A549 (cell line): Measurements from ENCODE around the gene NXN. TPM values are rescaled to one million over a fixed set of nuclear protein-coding genes. Genes with fewer than 3 reads are reported as not detected.
"Not testable (repeated sequence)": the region's sequence is repeated elsewhere in the genome, so short reads cannot be mapped to it uniquely, and the experiment has no call there.

Source experiments
- ATAC-seq, 2 experiments: fragments of 200-7000 bp in 1 of 2; fragments of >200 bp in 1 of 2; cut with Nextera tagmentation in 1 of 2; cut with Tn5 transposase in 1 of 2; 3 replicates each; pipeline versions ENCODE4 v1.8.0 to v1.9.1; 2018 to 2020; ENCODE audit warnings: mild to moderate bottlenecking in 1 of 2, moderate library complexity in 1 of 2
- CTCF ChIA-PET: fragments of 300-600 bp; sonication (Branson Sonifier 250); formaldehyde crosslinking; extraction: SDS; loops from one replicate; lab custom pipeline; 2021; ENCODE audit warnings: antibody characterized with exemption, inconsistent platforms; lab: Yijun Ruan, JAX
- POLR2A ChIA-PET: fragments of 350-600 bp; formaldehyde crosslinking; extraction: SDS; loops from one replicate; lab custom pipeline; 2021; ENCODE audit warnings: antibody characterized with exemption, inconsistent platforms; lab: Yijun Ruan, JAX
- DNase-seq, 2 experiments: peaks; one replicate each; pipeline versions ENCODE4 v3.0.0 to v3.0.0-alpha.2; 2011 to 2016; ENCODE audit warnings: low read depth in 1 of 2, low spot score in 1 of 2
- FAIRE-seq: peaks from 2 replicates; lab custom pipeline; 2011; peaks lifted over from hg19 to GRCh38; lab: Jason Lieb, UNC
- H3K27ac ChIP-seq, 2 experiments: fragments of >200 bp; sonication (Bioruptor Twin); formaldehyde crosslinking; 3 replicates each; pipeline ENCODE4 v1.5.1; 2016 to 2017
- H3K4me1 ChIP-seq: fragments of >200 bp; sonication (Bioruptor Twin); formaldehyde crosslinking; 3 replicates; pipeline ENCODE4 v1.6.1; 2016
- H3K4me2 ChIP-seq: fragments of >200 bp; sonication (Bioruptor Twin); formaldehyde crosslinking; 3 replicates; pipeline ENCODE4 v1.6.1; 2016
- H3K4me3 ChIP-seq: fragments of >200 bp; sonication (Bioruptor Twin); formaldehyde crosslinking; 3 replicates; pipeline ENCODE4 v1.5.1; 2016
- H3K9me3 ChIP-seq: fragments of >200 bp; sonication (Bioruptor Twin); formaldehyde crosslinking; 3 replicates; pipeline ENCODE4 v1.6.1; 2016
- BHLHE40 ChIP-seq: IDR thresholded peaks from 2 replicates; pipeline ENCODE4 v1.6.1; 2012; ENCODE audit warnings: low read depth, low read length, inconsistent platforms
- CEBPB ChIP-seq, 2 experiments: fragments of >200 bp in 1 of 2; sonication (Bioruptor Twin) in 1 of 2; formaldehyde crosslinking in 1 of 2; IDR thresholded peaks; 2 replicates each; pipeline ENCODE4 v1.6.1; 2012 to 2016
- CHD4 ChIP-seq: fragments of 200-600 bp; sonication (generic); IDR thresholded peaks from 2 replicates; pipeline ENCODE4 v1.6.1; 2016; ENCODE audit warnings: antibody characterized with exemption, mild to moderate bottlenecking, borderline replicate concordance
- EHF ChIP-seq: fragments of 250-450 bp; sonication (Bioruptor Pico); IDR thresholded peaks from 2 replicates; pipeline ENCODE4 v1.5.0; 2020; ENCODE audit warnings: mild to moderate bottlenecking
- FOSB ChIP-seq: fragments of 250-450 bp; sonication (Bioruptor Pico); IDR thresholded peaks from 2 replicates; pipeline ENCODE4 v1.5.0; 2020; ENCODE audit warnings: mild to moderate bottlenecking, moderate library complexity
- FOXS1 ChIP-seq: fragments of 250-450 bp; sonication (Bioruptor Pico); IDR thresholded peaks from 2 replicates; pipeline ENCODE4 v1.5.0; 2020; ENCODE audit warnings: mild to moderate bottlenecking, moderate library complexity
- HEYL ChIP-seq: fragments of 250-450 bp; sonication (Bioruptor Pico); IDR thresholded peaks from 2 replicates; pipeline ENCODE4 v1.8.0; 2021; ENCODE audit warnings: mild to moderate bottlenecking, moderate library complexity
- HOXA7 ChIP-seq: fragments of 250-450 bp; sonication (Bioruptor Pico); IDR thresholded peaks from 2 replicates; pipeline ENCODE4 v1.5.0; 2020; ENCODE audit warnings: mild to moderate bottlenecking, moderate library complexity
- HOXB5 ChIP-seq: fragments of 250-450 bp; sonication (Bioruptor Pico); IDR thresholded peaks from 2 replicates; pipeline ENCODE4 v1.5.0; 2020; ENCODE audit warnings: mild to moderate bottlenecking, moderate library complexity
- KDM1A ChIP-seq: fragments of 200-600 bp; sonication (generic); IDR thresholded peaks from 2 replicates; pipeline ENCODE4 v1.6.1; 2016; ENCODE audit warnings: low read depth, mild to moderate bottlenecking
- KDM5A ChIP-seq: fragments of 200-600 bp; sonication (generic); IDR thresholded peaks from 2 replicates; pipeline ENCODE4 v1.6.1; 2016; ENCODE audit warnings: antibody characterized with exemption, mild to moderate bottlenecking
- MAFK ChIP-seq: fragments of 450-650 bp; IDR thresholded peaks from 2 replicates; pipeline ENCODE4 v1.6.1; 2014; ENCODE audit not compliant: partially characterized antibody
- NFE2L2 ChIP-seq: fragments of 150-350 bp; conservative IDR thresholded peaks from 2 replicates; pipeline ENCODE4 v1.6.1; 2014; ENCODE audit warnings: low read length
- NPAS2 ChIP-seq: fragments of 250-450 bp; sonication (Bioruptor Pico); IDR thresholded peaks from 2 replicates; pipeline ENCODE4 v1.8.0; 2022; ENCODE audit warnings: mild to moderate bottlenecking, moderate library complexity, borderline replicate concordance
- NR3C1 ChIP-seq: fragments of >200 bp; sonication (Bioruptor Twin); formaldehyde crosslinking; IDR thresholded peaks from 3 replicates; pipeline ENCODE4 v1.6.1; 2017
- POLR2A ChIP-seq: IDR thresholded peaks from 2 replicates; pipeline ENCODE4 v1.6.1; 2012; ENCODE audit warnings: mild to moderate bottlenecking, low read length
- POLR2AphosphoS2 ChIP-seq: conservative IDR thresholded peaks from 2 replicates; pipeline ENCODE4 v1.6.1; 2012; ENCODE audit warnings: low read length, improper control_type of control experiment, inconsistent platforms
- RFX5 ChIP-seq: fragments of 450-650 bp; IDR thresholded peaks from 2 replicates; pipeline ENCODE4 v1.7.1; 2014; ENCODE audit warnings: antibody characterized with exemption, mild to moderate bottlenecking, moderate library complexity
- ZFP36 ChIP-seq: fragments of 450-650 bp; IDR thresholded peaks from 2 replicates; pipeline ENCODE4 v1.6.1; 2014; ENCODE audit warnings: borderline replicate concordance; ENCODE audit not compliant: partially characterized antibody
- ZNF302 ChIP-seq: fragments of 250-450 bp; sonication (Bioruptor Pico); IDR thresholded peaks from 2 replicates; pipeline ENCODE4 v1.9.0; 2021; ENCODE audit warnings: inconsistent platforms, mild to moderate bottlenecking, moderate library complexity
- WGBS: methylation state at CpG from one replicate; pipeline ENCODE4 v1.1.6; 2017; ENCODE audit errors: missing lambda C conversion rate; 5-methylcytosine and 5-hydroxymethylcytosine counted together
- polyA plus RNA-seq, 4 experiments: library from polyadenylated mRNA; depleted of rRNA in 3 of 4; stranded (reverse); fragments of >200 nt; fragmentation: RNase III in 1 of 4; extraction: RNeasy Plus Mini Kit Qiagen cat#74134 plus additional on column Dnase treatment in 1 of 4; gene quantifications; 2 replicates in 3 of 4; 3 replicates in 1 of 4; pipeline ENCODE4 v1.2.3, GENCODE V29; 2011 to 2017
- TF ChIP-seq, protein P1 (sequence below): fragments of >200 bp; sonication (Bioruptor Twin); formaldehyde crosslinking; IDR thresholded peaks from 3 replicates; pipeline ENCODE4 v1.5.1; 2016
- TF ChIP-seq, protein P2 (sequence below): IDR thresholded peaks from 2 replicates; pipeline ENCODE4 v1.6.1; 2012
- TF ChIP-seq, protein P3 (sequence below): fragments of 150-350 bp; IDR thresholded peaks from 2 replicates; pipeline ENCODE4 v1.6.1; 2014; ENCODE audit warnings: low read depth, mild to moderate bottlenecking, low read length
- TF ChIP-seq, protein P4 (sequence below): IDR thresholded peaks from 2 replicates; pipeline ENCODE4 v1.6.1; 2012; ENCODE audit warnings: low read depth, borderline replicate concordance

The NXN gene
- polyA plus RNA-seq, 2 of the 4 experiments (the other 2 are of a cell fraction) = 24.6 to 31.1 TPM

DNA sequence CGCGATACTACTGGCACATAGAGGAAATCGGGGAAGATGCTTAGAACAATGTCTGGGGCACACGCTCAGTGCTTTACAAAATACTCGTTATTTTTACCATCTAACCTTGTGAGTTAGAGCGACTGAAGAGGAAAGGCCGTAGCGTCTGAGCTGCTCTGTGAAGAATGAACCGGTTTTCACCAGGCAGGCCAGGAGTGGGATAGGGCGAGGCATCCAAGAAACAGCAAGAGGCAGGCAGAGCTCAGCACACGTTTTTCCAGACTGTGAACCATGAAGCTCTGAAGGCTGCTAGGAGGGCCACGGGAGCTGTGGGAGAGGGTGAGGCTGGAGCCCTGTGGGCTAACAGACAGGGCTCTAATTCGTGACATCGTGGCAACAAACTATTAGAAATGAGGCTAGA lies 101.9 kb downstream of the NXN start:
- no peak for DNase-seq
- ChIA-PET CTCF (interaction anchor here (1.0 to 3.3 kb wide), 9 partner anchors 16 to 118 kb away, joined by 3 to 18 read pairs (median 3); partner anchors contain the start of gene TIMM22), POLR2A (interaction anchor here (0.5 kb wide), 1 partner anchor 57 kb away, joined by 3 read pairs; no protein-coding TSS in a partner anchor)
- TF ChIP-seq KDM5A (no peak), POLR2A (no peak), ZNF302 (CRISPR knock-in tag) (no peak), NR3C1 (no peak), MAFK (no peak), ZFP36 (no peak)
- TF ChIP-seq, protein P1, sequence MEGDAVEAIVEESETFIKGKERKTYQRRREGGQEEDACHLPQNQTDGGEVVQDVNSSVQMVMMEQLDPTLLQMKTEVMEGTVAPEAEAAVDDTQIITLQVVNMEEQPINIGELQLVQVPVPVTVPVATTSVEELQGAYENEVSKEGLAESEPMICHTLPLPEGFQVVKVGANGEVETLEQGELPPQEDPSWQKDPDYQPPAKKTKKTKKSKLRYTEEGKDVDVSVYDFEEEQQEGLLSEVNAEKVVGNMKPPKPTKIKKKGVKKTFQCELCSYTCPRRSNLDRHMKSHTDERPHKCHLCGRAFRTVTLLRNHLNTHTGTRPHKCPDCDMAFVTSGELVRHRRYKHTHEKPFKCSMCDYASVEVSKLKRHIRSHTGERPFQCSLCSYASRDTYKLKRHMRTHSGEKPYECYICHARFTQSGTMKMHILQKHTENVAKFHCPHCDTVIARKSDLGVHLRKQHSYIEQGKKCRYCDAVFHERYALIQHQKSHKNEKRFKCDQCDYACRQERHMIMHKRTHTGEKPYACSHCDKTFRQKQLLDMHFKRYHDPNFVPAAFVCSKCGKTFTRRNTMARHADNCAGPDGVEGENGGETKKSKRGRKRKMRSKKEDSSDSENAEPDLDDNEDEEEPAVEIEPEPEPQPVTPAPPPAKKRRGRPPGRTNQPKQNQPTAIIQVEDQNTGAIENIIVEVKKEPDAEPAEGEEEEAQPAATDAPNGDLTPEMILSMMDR = no peak
- TF ChIP-seq, protein P2, sequence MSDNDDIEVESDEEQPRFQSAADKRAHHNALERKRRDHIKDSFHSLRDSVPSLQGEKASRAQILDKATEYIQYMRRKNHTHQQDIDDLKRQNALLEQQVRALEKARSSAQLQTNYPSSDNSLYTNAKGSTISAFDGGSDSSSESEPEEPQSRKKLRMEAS = no peak
- TF ChIP-seq, protein P3, sequence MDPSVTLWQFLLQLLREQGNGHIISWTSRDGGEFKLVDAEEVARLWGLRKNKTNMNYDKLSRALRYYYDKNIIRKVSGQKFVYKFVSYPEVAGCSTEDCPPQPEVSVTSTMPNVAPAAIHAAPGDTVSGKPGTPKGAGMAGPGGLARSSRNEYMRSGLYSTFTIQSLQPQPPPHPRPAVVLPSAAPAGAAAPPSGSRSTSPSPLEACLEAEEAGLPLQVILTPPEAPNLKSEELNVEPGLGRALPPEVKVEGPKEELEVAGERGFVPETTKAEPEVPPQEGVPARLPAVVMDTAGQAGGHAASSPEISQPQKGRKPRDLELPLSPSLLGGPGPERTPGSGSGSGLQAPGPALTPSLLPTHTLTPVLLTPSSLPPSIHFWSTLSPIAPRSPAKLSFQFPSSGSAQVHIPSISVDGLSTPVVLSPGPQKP = no peak
- no peak overlapping the region for H3K4me2 ChIP-seq
- no peak; a peak in 1 of 6 replicates for ATAC-seq
- H3K4me1 ChIP-seq = peaks cover 11% of the 10 kb centered on the region; the same call in 1 of the 3 replicates
- H3K9me3 ChIP-seq = no peaks in the 10 kb centered on the region
- FAIRE-seq = no peak
- H3K4me3 ChIP-seq = no peak overlapping the region
- H3K27ac ChIP-seq = no peak overlapping the region
- 75% methylated on average over 14 of the region's 14 CpGs for WGBS

DNA sequence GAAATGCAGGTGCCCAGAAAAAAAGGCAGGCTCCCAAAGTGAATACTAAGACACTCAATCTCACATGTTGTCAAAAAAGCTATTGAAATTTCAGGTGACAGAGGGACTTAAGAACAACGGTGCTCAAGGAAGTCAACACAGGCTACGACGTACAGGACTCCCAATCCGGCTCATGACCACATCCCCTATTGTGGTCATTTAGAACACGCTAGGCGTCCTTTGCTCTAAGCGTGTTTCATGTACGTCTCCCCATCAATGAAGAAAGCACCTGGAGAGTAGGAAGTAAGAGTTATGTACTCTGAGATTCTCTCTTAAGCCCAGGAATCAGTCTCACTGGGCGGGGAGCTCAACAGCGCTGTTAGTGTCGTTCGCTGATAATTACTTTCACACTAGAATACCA lies 103.3 kb downstream of the NXN start:
- Histone ChIP-seq H3K4me1 (peaks cover 7% of the 10 kb centered on the region; the same call in 1 of the 3 replicates), H3K9me3 (no peaks in the 10 kb centered on the region), H3K27ac (no peak overlapping the region), H3K4me2 (no peak overlapping the region), H3K4me3 (no peak overlapping the region)
- DNase-seq (no peak), FAIRE-seq (no peak)
- ChIA-PET POLR2A (no interaction called here), CTCF (interaction anchor here (0.6 to 3.3 kb wide), 6 partner anchors 14 to 325 kb away, joined by 3 to 18 read pairs (median 4); no protein-coding TSS in a partner anchor)
- WGBS = 90% methylated on average over 12 of the region's 12 CpGs
- TF ChIP-seq HOXA7 (CRISPR knock-in tag) (no peak), CHD4 (no peak), POLR2AphosphoS2 (no peak), FOSB (CRISPR knock-in tag) (no peak), EHF (CRISPR knock-in tag) (no peak), HOXB5 (CRISPR knock-in tag) (no peak), ZFP36 (no peak), NFE2L2 (no peak), CEBPB (IDR thresholded peaks at IDR 0.05) (no peak), KDM1A (no peak), MAFK (no peak), NPAS2 (CRISPR knock-in tag) (no peak), BHLHE40 (no peak), POLR2A (no peak), FOXS1 (no peak), RFX5 (no peak), HEYL (CRISPR knock-in tag) (no peak)
- TF ChIP-seq, protein P3 = no peak
- TF ChIP-seq, protein P4, sequence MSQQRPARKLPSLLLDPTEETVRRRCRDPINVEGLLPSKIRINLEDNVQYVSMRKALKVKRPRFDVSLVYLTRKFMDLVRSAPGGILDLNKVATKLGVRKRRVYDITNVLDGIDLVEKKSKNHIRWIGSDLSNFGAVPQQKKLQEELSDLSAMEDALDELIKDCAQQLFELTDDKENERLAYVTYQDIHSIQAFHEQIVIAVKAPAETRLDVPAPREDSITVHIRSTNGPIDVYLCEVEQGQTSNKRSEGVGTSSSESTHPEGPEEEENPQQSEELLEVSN = no peak
- TF ChIP-seq, protein P2 = no peak
- TF ChIP-seq, all 56 proteins: peak for 0
- ATAC-seq = no peak

DNA sequence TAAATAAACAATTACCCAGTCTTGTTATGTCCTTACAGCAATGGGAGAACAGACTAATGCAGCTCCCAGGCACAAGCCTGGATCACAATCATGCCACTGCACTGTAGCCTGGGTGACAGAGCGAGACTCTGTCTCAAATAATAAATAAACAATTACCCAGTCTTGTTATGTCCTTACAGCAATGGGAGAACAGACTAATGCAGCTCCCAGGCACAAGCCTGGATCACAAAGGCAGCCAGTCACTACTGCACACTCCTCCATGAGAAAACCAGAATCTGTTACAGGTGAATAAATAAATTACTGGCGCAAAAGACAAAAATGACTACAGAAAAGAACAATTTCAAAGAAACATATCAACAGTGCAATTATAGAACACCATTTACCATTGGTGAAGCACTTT lies 105.0 kb downstream of the NXN start:
- ATAC-seq = not testable (repeated sequence)
- CTCF ChIA-PET = interaction anchor here (1.1 to 3.3 kb wide), 3 partner anchors 10 to 106 kb away, joined by 3 to 18 read pairs (median 4); no protein-coding TSS in a partner anchor

More for the DNA sequence above, 105.0 kb downstream of the NXN start:
- FAIRE-seq, H3K4me2 ChIP-seq, POLR2A ChIA-PET, DNase-seq, H3K4me3 ChIP-seq, H3K9me3 ChIP-seq, H3K27ac ChIP-seq: not testable (repeated sequence)
- WGBS = 86% methylated on average over 2 of the region's 2 CpGs
- peaks cover 15% of the 10 kb centered on the region; the same call in 2 of the 3 replicates for H3K4me1 ChIP-seq
